H9 (cell line): Measurements from ENCODE around the gene WDR75. TPM values are rescaled to one million over a fixed set of nuclear protein-coding genes. Genes with fewer than 3 reads are reported as not detected.

Source experiments
- DNase-seq: peaks from one replicate; pipeline ENCODE4 v3.0.0-alpha.2; 2017
- H2AFZ ChIP-seq: one replicate; pipeline ENCODE4 v1.6.1; 2013; ENCODE audit warnings: mild to moderate bottlenecking, low read length, control low read depth, moderate library complexity
- H2AK5ac ChIP-seq: 2 replicates; pipeline ENCODE4 v1.6.1; 2013; ENCODE audit warnings: low read length, control low read depth, mixed read lengths; ENCODE audit not compliant: insufficient read length
- H2BK120ac ChIP-seq: one replicate; pipeline ENCODE4 v1.6.1; 2013; ENCODE audit warnings: low read depth, mild to moderate bottlenecking, low read length, control low read depth, inconsistent platforms; ENCODE audit not compliant: poor library complexity, severe bottlenecking
- H2BK12ac ChIP-seq: 2 replicates; pipeline ENCODE4 v1.6.1; 2013; ENCODE audit warnings: low read length, control low read depth, mixed read lengths, low read depth; ENCODE audit not compliant: insufficient read length
- H2BK15ac ChIP-seq: 2 replicates; pipeline ENCODE4 v1.6.1; 2013; ENCODE audit warnings: low read depth, low read length, control low read depth
- H2BK20ac ChIP-seq: one replicate; pipeline ENCODE4 v1.6.1; 2013; ENCODE audit warnings: low read depth, mild to moderate bottlenecking, low read length, control low read depth, inconsistent platforms; ENCODE audit not compliant: poor library complexity, severe bottlenecking
- H2BK5ac ChIP-seq: 2 replicates; pipeline ENCODE4 v1.6.1; 2013; ENCODE audit warnings: low read length, control low read depth, mixed read lengths; ENCODE audit not compliant: insufficient read length
- H3K14ac ChIP-seq: 2 replicates; pipeline ENCODE4 v1.6.1; 2013; ENCODE audit warnings: low read length, control low read depth; ENCODE audit not compliant: insufficient read depth
- H3K18ac ChIP-seq: 2 replicates; pipeline ENCODE4 v1.6.1; 2013; ENCODE audit warnings: low read depth, mild to moderate bottlenecking, mixed read lengths, low read length, control low read depth; ENCODE audit not compliant: insufficient read length
- H3K23ac ChIP-seq: 2 replicates; pipeline ENCODE4 v1.6.1; 2013; ENCODE audit warnings: low read length, control low read depth, mixed read lengths, low read depth; ENCODE audit not compliant: insufficient read length
- H3K23me2 ChIP-seq: 2 replicates; pipeline ENCODE4 v1.6.1; 2013; ENCODE audit warnings: low read depth, mild to moderate bottlenecking, mixed read lengths, low read length, control low read depth; ENCODE audit not compliant: insufficient read length, poor library complexity, severe bottlenecking
- H3K27ac ChIP-seq: 2 replicates; pipeline ENCODE4 v1.5.1; 2013; ENCODE audit warnings: low read length, control low read depth, mixed read lengths, low read depth; ENCODE audit not compliant: insufficient read length
- H3K27me3 ChIP-seq: 2 replicates; pipeline ENCODE4 v1.6.1; 2013; ENCODE audit warnings: low read length, control low read depth, inconsistent platforms; ENCODE audit not compliant: insufficient read depth
- H3K4ac ChIP-seq: 2 replicates; pipeline ENCODE4 v1.6.1; 2013; ENCODE audit warnings: low read depth, mild to moderate bottlenecking, control low read depth, inconsistent platforms, low read length, moderate library complexity
- H3K4me1 ChIP-seq: 2 replicates; pipeline ENCODE4 v1.6.1; 2013; ENCODE audit warnings: low read length, control low read depth, inconsistent platforms; ENCODE audit not compliant: insufficient read depth
- H3K4me2 ChIP-seq: 2 replicates; pipeline ENCODE4 v1.6.1; 2013; ENCODE audit warnings: low read length, control low read depth, mixed read lengths; ENCODE audit not compliant: insufficient read length, insufficient read depth
- H3K56ac ChIP-seq: 2 replicates; pipeline ENCODE4 v1.6.1; 2013; ENCODE audit warnings: low read depth, mild to moderate bottlenecking, mixed read lengths, low read length, control low read depth; ENCODE audit not compliant: insufficient read length
- H3K79me1 ChIP-seq: 2 replicates; pipeline ENCODE4 v1.6.1; 2013; ENCODE audit warnings: low read depth, mild to moderate bottlenecking, moderate library complexity, low read length, control low read depth, inconsistent platforms; ENCODE audit not compliant: insufficient read depth, poor library complexity, severe bottlenecking
- H3K79me2 ChIP-seq: 2 replicates; pipeline ENCODE4 v1.6.1; 2013; ENCODE audit warnings: low read length, control low read depth, inconsistent platforms; ENCODE audit not compliant: insufficient read depth
- H3K9ac ChIP-seq: 2 replicates; pipeline ENCODE4 v1.6.1; 2013; ENCODE audit warnings: low read length, control low read depth, mixed read lengths; ENCODE audit not compliant: insufficient read length; ENCODE audit errors: extremely low read depth
- H3K9me3 ChIP-seq: one replicate; pipeline ENCODE4 v1.6.1; 2013; ENCODE audit warnings: low read depth, low read length, inconsistent platforms; ENCODE audit not compliant: control insufficient read depth
- H3T11ph ChIP-seq: one replicate; pipeline ENCODE4 v1.6.1; 2013; ENCODE audit warnings: mild to moderate bottlenecking, low read length, control low read depth, inconsistent platforms
- H4K20me1 ChIP-seq: one replicate; pipeline ENCODE4 v1.6.1; 2013; ENCODE audit not compliant: control insufficient read depth, insufficient read length, insufficient read depth
- H4K5ac ChIP-seq: 2 replicates; pipeline ENCODE4 v1.6.1; 2013; ENCODE audit warnings: low read depth, mild to moderate bottlenecking, mixed read lengths, low read length, control low read depth; ENCODE audit not compliant: insufficient read length
- H4K8ac ChIP-seq: replicated peaks from 2 replicates; pipeline ENCODE4 v1.6.1; 2013; ENCODE audit warnings: low read length, control low read depth, mixed read lengths, low read depth; ENCODE audit not compliant: insufficient read length
- H4K91ac ChIP-seq: 2 replicates; pipeline ENCODE4 v1.6.1; 2013; ENCODE audit warnings: low read depth, mild to moderate bottlenecking, moderate library complexity, mixed read lengths, low read length, control low read depth; ENCODE audit not compliant: insufficient read length
- H3K27ac Mint-ChIP-seq, 3 experiments: 2 replicates in 2 of 3; 3 replicates in 1 of 3; pipeline ENCODE4 v1.8.0; 2020 to 2021; ENCODE audit warnings: mixed read lengths in 3 of 3, mild to moderate bottlenecking in 1 of 3, moderate library complexity in 1 of 3
- H3K27me3 Mint-ChIP-seq: 2 replicates; pipeline ENCODE4 v1.8.0; 2021; ENCODE audit warnings: low read depth, mild to moderate bottlenecking, moderate library complexity, mixed read lengths
- H3K36me3 Mint-ChIP-seq, 3 experiments: 2 replicates in 2 of 3; 3 replicates in 1 of 3; pipeline ENCODE4 v1.8.0; 2020 to 2021; ENCODE audit warnings: low read depth in 3 of 3, mixed read lengths in 3 of 3; ENCODE audit not compliant: insufficient read depth in 1 of 3
- H3K4me1 Mint-ChIP-seq, 2 experiments: 2 replicates each; pipeline ENCODE4 v1.8.0; 2020; ENCODE audit warnings: mixed read lengths in 2 of 2
- H3K4me3 Mint-ChIP-seq, 2 experiments: 2 replicates in 1 of 2; 3 replicates in 1 of 2; pipeline ENCODE4 v1.8.0; 2020 to 2021; ENCODE audit warnings: mild to moderate bottlenecking in 2 of 2, mixed read lengths in 2 of 2, moderate library complexity in 1 of 2
- H3K9me3 Mint-ChIP-seq, 2 experiments: 2 replicates in 1 of 2; 3 replicates in 1 of 2; pipeline ENCODE4 v1.8.0; 2020; ENCODE audit warnings: mild to moderate bottlenecking in 2 of 2, mixed read lengths in 2 of 2, moderate library complexity in 1 of 2
- WGBS: extraction: QIAGEN DNeasy Blood & Tissue Kit; methylation state at CpG from one replicate; pipeline ENCODE4 v1.1.7; 2013; ENCODE audit warnings: missing lambda C conversion rate, low lambda C conversion rate, mixed read lengths; ENCODE audit not compliant: insufficient read length; ENCODE audit errors: extremely low coverage; 5-methylcytosine and 5-hydroxymethylcytosine counted together
- total RNA-seq: library from RNA; stranded (reverse); gene quantifications from 2 replicates; pipeline ENCODE4 v1.2.1, GENCODE V29; 2021
- TF ChIP-seq, protein P1 (sequence below): fragments of 200-600 bp; sonication (generic); conservative IDR thresholded peaks from 3 replicates; pipeline ENCODE4 v1.8.0; 2021; ENCODE audit warnings: antibody characterized with exemption, mild to moderate bottlenecking

Gene WDR75
- total RNA-seq, 1 experiment from 2014 or later, result 80.6 TPM

- H2BK20ac ChIP-seq, result no peak overlapping the region
- no peak overlapping the region for H2BK5ac ChIP-seq
- H4K8ac ChIP-seq, result no peak overlapping the region
- no peak overlapping the region for H2AK5ac ChIP-seq
- H3K4me1 ChIP-seq, result no peaks in the 10 kb centered on the region
- no peaks in the 10 kb centered on the region for H3K79me1 ChIP-seq
- H3K23me2 ChIP-seq, result no peaks in the 10 kb centered on the region
- peaks cover 38 to 94% (median 88%) of the 10 kb centered on the region in 3 experiments for H3K36me3 Mint-ChIP-seq
- H3K27ac Mint-ChIP-seq, result no peak overlapping the region
- H3K79me2 ChIP-seq, result no peaks in the 10 kb centered on the region
- no peaks in the 10 kb centered on the region for H3K27me3 ChIP-seq
- H3K18ac ChIP-seq, result no peak overlapping the region
- no peak overlapping the region for H3K27ac ChIP-seq
- H3K23ac ChIP-seq, result no peak overlapping the region
- H4K5ac ChIP-seq, result no peak overlapping the region
- no peak overlapping the region for H2BK15ac ChIP-seq
- no peak overlapping the region for H2AFZ ChIP-seq
- H2BK12ac ChIP-seq, result no peak overlapping the region
- H4K91ac ChIP-seq, result no peak overlapping the region
- no peaks in the 10 kb centered on the region for H3K9me3 ChIP-seq
- H3K27me3 Mint-ChIP-seq, result no peaks in the 10 kb centered on the region
- no peak overlapping the region for H3K4me2 ChIP-seq
- no peaks in the 10 kb centered on the region for H3K9me3 Mint-ChIP-seq
- TF ChIP-seq, protein P1, sequence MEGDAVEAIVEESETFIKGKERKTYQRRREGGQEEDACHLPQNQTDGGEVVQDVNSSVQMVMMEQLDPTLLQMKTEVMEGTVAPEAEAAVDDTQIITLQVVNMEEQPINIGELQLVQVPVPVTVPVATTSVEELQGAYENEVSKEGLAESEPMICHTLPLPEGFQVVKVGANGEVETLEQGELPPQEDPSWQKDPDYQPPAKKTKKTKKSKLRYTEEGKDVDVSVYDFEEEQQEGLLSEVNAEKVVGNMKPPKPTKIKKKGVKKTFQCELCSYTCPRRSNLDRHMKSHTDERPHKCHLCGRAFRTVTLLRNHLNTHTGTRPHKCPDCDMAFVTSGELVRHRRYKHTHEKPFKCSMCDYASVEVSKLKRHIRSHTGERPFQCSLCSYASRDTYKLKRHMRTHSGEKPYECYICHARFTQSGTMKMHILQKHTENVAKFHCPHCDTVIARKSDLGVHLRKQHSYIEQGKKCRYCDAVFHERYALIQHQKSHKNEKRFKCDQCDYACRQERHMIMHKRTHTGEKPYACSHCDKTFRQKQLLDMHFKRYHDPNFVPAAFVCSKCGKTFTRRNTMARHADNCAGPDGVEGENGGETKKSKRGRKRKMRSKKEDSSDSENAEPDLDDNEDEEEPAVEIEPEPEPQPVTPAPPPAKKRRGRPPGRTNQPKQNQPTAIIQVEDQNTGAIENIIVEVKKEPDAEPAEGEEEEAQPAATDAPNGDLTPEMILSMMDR, result no peak
- DNase-seq, result no peak
- H4K20me1 ChIP-seq, result no peaks in the 10 kb centered on the region
- no peak overlapping the region for H2BK120ac ChIP-seq
- WGBS, result no CpG with 5 or more reads among the region's 4 CpGs
- no peak overlapping the region for H3K9ac ChIP-seq
- H3T11ph ChIP-seq, result no peak overlapping the region
- H3K14ac ChIP-seq, result no peak overlapping the region
- no peak overlapping the region for H3K56ac ChIP-seq
- H3K4ac ChIP-seq, result no peak overlapping the region
- H3K4me3 Mint-ChIP-seq, result no peak overlapping the region
- no peaks in the 10 kb centered on the region for H3K4me1 Mint-ChIP-seq
These were observed 26.3 kb downstream of the WDR75 start for GRCh38 chr2:189467593-189467992.
